EH (cell line): Measurements from ENCODE around the gene RNF11.

ENCODE experiments used
- DNase-seq: peaks from one replicate; pipeline ENCODE4 v3.0.0-alpha.2; 2015; ENCODE audit warnings: low read depth

Gene RNF11

GRCh38 chr1:51265618-51266017 lies 29.5 kb downstream of the RNF11 start:
- no peak for DNase-seq

- no peak for DNase-seq
Observed at GRCh38 chr1:51266181-51266580, 30.1 kb downstream of the RNF11 start.

DNA sequence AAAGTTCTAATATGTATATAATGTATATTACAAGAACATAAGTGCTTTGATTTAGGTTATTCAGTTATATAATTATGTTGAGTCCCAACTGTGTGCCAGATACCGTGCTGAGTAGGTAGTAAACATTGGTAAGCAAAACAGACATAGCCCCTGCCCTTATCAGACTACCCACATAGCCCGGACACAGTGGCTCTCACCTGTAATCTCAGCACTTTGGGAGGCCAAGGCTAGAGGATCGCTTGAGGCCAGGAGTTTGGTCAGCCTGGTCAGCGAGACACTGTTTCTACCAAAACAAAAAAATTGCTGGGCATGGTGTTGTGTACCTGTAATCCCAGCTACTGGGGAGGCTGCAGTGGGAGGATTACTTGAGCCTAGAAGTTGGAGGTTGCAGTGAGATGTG lies 30.7 kb downstream of the RNF11 start:
- no peak for DNase-seq

DNA sequence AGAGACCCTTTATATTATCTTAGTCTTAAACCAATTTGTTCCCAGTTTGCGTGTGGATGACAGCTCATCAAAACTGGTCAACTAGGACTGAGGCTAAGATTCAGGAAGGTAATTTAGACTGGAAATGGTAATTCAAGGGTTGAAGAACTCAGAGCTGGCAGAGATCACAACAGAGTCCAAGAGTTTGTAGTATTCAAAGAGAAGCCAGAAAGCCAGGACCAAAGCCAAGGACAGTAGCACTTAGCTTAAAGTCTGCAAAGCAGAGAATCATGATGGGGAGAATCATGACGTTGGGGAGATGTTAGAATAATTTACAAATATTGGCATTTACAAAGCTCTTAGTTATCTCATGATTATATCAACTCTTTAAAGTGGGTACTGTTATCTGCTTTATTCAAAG lies 32.6 kb downstream of the RNF11 start:
- peak; percentile 38 for DNase-seq

DNA sequence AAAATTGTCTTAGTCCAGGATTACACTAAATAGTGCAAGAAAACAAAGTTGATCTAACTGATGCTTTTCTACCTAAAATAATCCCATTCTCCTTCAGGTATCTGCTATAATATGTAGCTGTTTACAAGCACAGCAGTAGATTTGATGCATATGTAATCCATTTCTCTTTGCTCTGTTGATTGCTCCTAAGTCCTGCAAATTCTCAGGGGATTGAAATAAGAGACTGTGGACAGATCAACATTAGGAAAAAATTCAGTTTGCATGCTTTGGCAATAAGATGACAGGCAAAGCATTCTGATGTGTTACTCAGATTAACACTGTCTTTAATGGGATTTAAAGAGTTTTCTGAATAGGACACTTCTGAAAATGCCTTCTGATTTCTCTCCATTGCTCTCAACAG lies 34.7 kb downstream of the RNF11 start:
- DNase-seq = no peak

DNA sequence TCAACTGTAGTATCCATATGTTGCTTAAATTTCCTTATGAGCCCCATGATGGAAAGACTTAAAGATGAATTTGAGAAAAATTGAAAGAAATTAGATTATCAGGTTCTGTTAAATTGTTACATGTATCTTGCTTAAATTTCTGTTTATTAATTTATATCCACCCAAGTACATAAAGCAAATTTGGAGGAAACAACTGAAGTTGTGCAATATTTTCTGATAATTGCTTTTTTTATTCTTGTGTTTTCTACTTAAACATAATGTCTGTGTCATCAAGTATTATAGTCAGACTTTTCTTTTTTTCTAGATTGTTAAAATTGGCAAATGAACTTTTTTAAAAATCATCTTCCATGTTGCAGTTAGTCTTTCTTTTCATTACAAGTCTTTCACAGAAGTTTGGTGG lies 36.8 kb downstream of the RNF11 start:
- no peak for DNase-seq

GRCh38 chr1:51274676-51275075 lies 38.6 kb downstream of the RNF11 start:
- no peak for DNase-seq

GRCh38 chr1:51276286-51276685 lies 40.2 kb downstream of the RNF11 start:
- no peak for DNase-seq

DNA sequence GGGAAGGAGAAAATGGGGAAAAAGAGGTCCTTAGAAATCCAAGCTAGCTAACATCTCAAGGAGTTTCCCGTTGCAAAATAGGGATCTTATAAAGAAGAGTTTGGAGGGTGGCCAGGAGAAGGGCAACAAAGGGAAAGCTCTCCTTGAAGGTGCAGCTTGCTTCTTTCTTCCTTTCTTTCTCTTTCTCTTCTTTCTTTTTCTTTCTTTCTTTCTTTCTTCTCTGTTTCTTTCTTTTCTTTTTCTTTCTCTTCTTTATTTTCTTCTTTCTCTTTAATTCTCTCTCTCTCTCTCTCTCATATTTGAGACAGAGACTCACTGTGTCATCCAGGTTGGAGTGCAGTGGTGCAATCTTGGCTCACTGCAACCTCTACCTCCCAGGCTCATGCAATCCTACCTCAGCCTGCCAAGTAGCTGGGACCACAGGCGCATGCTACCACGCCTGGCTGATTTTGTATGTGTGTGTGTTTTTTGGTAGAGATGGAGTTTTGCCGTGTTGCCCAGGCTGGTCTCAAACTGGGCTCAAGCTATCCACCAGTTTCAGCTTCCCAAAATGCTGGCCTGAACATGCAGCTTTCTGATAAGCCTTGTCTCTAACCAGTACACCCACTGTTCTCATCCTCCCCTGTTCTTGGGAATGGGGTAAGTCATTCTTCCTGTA lies 44.4 kb downstream of the RNF11 start:
- DNase-seq = no peak

DNA sequence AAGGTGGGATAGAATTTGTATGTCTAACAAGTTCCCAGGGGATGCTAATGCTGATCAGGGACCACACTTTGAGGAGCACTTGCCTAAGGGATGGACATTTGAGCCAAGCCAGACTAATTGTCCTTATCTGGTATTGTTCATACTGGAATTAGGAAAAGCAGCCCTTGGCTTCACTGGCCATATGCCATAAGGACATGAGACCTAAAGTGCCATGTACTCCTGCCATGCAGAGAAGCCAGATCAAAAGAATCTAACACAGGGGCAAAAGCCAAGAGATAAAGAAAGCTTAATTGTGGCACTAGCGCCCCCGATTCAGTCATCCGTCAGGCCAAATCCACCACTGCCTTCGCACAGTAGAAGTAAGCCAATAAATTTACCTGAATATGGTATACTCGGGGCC lies 45.7 kb downstream of the RNF11 start:
- DNase-seq = no peak

GRCh38 chr1:51282605-51283004 lies 46.5 kb downstream of the RNF11 start:
- DNase-seq = no peak

DNA sequence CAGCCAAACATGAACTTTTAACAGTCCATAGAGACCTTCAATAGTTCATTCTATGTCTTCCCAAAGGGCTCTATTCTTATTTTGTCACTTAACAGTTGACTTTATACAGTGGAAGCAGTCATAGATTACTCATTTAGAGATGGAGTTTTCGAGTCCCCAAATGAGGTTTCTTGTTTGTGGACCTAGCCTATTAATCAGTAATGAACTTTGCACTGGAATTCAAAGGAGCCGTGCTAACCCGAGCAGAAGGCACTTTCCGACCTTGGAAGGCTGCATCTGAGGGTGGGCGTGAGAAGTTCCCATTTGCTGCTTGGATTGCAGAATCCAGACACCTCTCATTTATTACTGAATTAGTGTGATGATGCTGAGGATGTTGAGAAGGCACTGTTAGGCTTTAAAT lies 47.9 kb downstream of the RNF11 start:
- DNase-seq = no peak

GRCh38 chr1:51284487-51284954 lies 48.4 kb downstream of the RNF11 start:
- no peak for DNase-seq

GRCh38 chr1:51285055-51285454 lies 49.0 kb downstream of the RNF11 start:
- DNase-seq = no peak

GRCh38 chr1:51287966-51288365 lies 51.9 kb downstream of the RNF11 start:
- no peak for DNase-seq

DNA sequence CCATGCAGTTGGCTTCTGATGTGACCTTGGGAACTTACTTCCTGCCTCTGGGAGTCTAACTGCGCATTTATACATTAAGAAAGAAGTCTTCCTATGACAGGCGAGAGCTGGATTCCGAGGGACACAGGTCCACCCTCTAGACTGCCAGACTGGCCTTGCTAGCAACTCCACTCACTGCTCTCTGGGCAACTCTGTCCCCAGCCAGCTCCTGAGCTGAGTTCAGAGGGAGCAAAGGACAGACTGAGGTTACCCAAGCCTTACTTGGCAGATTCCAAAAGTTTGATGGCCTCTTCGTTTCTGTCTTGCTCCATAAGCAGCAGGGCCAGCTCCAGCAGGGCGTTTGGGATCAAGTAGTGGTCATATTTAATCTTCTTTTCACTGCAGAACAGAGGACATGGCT lies 52.5 kb downstream of the RNF11 start:
- no peak for DNase-seq

DNA sequence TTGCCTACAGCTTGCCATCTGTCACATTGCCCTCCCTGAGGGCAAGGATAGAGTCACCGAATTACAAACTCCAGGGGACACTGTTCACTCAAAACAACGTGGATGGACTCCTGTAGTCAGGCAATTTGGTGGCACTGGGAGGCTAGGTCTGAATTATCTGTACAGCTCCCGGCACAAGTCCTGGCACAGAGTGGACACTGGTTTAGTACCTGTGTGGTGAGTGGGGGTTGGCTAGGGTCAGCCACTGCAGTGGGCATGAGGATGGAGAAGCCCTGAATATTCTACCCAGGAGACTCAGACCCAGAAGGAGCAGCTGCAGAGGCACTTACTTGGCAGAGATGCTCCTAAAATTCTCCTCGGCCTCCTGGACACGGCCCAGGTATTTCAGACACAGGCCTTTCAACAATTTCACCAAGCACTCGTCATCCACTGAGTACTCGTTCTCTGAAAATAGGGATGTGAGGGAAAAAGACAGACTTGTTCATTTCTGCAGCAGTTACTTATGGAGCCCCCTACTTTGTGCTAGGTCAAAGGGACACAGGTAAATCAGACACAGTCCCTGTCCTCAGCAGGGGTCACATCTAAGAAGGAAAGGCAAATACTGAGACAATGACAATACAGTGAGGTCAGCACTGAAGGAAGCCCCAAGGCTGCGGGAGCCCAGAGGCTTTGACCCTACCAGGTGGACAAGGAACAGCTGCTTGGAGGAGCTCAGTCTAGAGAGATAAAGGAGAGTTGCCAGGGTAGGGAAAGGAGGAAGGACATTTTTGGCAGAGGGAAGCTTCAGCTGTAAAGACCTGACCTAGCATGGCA lies 53.8 kb downstream of the RNF11 start:
- DNase-seq = no peak

DNA sequence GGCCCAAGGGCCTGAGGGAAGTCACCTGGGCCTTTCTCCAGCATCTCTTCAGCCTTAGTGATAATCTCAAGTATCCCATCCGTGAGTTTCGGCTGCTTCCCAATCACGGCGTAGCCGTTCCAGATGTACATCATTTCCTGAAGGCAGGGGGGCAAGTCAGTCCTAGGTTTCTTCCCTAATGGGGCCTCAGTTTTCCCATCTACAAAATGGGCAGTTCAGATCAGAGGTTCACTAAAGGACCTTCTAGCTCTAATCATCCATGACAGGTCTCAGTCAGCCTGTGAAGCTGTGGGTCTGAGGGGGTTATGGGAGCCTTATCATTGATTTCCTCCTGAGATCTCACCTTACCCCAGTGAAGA lies 54.4 kb downstream of the RNF11 start:
- DNase-seq = no peak

- DNase-seq = no peak
Observed at GRCh38 chr1:51293898-51294515, 57.9 kb downstream of the RNF11 start.

DNA sequence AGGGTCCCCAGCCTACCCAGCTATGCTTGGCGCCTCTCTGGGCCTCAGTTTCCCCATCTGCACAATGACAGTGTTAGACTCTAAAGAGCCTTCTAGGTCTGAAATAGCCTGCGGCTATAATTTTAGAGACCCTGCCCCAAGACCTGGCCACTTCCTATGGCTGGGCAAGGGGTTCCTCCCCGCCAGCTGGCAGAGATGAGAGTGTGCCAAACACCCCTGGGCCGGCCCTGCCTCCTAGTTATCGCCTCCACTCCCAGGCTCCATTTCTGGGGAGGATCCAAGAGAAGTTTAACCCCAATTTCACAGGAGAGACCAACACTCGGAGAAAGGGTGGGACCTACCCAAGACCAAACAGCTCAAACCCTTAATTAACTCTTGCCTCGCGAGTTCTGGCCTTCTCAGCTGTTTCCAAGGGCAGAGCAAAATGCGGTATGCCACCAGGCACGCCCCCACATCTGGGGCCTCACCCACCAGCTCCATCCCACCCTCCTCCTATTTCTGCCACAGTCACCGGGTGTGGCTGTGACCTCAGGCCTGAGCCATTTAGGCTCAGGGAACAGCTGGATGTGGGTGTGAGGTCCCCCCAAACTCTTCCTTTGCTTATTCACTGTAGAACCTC lies 58.6 kb downstream of the RNF11 start:
- DNase-seq = no peak

GRCh38 chr1:51295926-51296325 lies 59.9 kb downstream of the RNF11 start:
- no peak for DNase-seq

DNA sequence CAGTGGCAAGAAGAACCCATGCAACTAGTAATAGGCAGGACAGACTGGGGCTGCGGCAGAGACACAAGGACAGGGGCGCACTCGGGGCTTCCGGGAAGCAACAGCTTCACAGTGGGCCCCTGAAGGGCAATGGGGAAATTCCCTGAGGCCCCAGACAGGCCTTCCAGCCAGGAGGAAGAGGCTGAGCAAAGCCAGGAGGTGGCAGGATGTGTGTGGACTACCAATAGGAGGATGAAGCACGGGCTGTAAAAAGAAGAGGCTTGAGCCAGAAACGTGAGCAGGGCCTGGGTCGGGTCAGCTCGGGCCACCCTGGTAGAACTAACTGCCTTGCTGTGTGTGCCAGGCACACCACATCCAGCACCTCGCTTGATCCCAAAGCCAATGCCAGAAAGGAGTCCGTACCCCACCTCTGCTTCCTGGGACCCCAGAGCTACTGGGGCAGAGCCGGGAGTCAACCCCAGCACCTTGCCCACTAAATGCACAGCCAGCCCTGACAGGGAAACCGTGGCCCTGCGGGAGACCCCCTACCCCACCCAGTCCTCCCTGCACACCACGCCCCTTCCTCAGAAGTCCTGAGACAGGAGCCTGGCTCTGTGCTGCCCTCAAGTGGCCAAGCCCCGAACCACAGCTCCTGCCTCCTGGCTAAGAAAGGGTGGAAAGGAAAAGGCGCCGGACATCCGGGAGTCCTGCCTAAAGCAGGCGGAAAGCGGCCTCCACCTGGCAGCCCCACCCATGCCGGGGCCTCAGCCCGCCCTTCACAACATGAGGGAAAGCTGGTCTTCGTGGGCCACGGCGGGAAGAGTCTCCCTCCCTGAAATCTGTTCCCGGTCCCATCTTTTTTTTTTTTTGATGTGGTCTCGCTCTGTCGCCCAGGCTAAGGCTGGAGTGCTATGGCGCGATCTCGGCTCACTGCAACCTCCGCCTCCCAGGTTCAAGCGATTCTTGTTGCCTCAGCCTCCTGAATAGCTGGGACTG lies 60.6 kb downstream of the RNF11 start:
- peak; percentile 80 for DNase-seq
